Erythroblast (primary cell): Measurements from ENCODE around the gene ENTPD1.

Experiments
- GATA1 ChIP-seq: IDR thresholded peaks from 2 replicates; pipeline ENCODE4 v1.6.1; 2011; ENCODE audit warnings: low read depth, mild to moderate bottlenecking, control low read depth, low read length, moderate library complexity
- POLR2A ChIP-seq: IDR thresholded peaks from 2 replicates; pipeline ENCODE4 v1.6.1; 2011; ENCODE audit warnings: mild to moderate bottlenecking, low read length

GRCh38 chr10:95761939-95762492, 6.1 kb downstream of the ENTPD1 start:
- TF ChIP-seq POLR2A (no peak), GATA1 (no peak)
